HG03159 (cell line): ENCODE data around the gene CUL9.

Source experiments
- ATAC-seq: cut with Tn5 transposase; IDR thresholded peaks from one replicate; pipeline ENCODE4 v1.9.1; 2021; ENCODE audit warnings: mild to moderate bottlenecking, moderate library complexity; ENCODE audit not compliant: unreplicated experiment

CUL9 gene

DNA sequence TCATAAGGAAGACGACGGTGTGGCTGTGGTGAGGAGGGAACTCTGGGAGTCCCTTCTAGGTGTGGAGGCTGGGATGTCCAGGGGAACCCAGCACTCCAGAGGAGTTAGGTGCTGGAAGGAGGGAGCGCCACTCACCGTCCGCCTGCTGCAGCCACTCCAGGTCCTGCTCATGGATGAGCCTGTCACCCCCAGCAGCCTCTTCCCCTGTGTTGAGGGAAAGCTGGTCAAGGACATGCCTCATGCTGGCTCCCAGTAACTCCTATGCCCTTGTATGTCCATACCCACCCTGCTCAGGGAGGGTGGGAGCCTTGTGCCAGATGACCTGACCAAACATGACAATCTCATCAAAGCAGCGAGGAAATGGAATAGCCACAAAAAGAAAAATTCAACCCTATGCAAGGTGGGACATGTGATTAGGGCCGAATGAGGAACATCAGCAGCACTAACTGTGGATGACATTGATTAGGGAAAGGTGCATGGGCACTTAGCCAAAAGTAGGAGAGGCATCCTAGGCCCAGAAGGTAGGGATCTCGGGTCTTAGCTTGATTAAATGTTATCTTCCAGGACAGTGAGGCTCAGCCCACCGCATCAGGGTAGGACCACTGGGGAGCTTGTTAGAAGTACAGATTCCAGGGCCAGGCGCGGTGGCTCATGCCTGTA is 44.3 kb downstream of the CUL9 start:
- no peak for ATAC-seq

DNA sequence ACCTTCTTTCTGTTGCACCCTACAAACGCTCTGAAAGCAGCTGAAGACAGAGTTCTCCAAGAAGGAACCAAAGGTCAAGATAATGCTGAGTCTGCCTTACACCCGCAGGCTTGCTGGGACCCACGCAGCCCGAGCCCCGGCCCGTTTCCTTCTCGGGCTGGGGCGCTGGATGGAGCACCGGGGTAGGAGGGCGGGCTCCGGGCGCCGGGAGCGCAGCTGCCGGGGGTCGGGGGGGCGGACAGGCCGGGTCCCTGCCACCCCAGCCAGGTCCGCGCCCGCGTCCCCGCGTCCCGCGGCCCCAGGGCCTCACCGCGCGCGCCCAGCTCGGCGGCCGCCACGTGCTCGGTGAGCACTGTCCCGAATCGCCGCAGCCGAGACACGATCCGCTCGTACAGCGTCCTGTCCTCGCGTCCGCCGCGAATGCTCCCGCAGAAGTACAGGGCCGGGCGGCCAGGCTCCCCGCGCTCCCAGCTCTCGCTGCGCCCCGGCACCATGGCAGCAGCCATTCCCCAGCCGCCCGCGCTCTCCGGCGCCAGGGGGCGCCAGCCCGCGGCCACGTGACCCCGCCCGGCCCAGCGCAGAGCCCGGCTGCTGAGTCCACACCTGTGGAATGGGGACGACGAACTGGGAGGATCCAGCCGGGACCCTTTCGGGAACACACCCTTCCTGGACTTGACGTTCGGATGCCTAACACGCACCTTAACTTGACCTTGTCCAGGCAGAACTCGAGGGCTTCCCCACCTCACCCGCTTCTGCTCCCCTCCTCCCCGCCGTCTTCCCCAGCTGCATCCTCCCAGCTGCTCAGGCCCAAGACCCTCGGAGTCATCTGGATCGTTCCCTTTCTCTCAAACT is 47.2 kb downstream of the CUL9 start, which contains the start of gene DNPH1:
Gene DNPH1 (minus strand): TSS at position 531 of the 852 bp plus-strand sequence. CDS start 25 bp downstream, at position 506.
- ATAC-seq: peak; percentile 77

DNA sequence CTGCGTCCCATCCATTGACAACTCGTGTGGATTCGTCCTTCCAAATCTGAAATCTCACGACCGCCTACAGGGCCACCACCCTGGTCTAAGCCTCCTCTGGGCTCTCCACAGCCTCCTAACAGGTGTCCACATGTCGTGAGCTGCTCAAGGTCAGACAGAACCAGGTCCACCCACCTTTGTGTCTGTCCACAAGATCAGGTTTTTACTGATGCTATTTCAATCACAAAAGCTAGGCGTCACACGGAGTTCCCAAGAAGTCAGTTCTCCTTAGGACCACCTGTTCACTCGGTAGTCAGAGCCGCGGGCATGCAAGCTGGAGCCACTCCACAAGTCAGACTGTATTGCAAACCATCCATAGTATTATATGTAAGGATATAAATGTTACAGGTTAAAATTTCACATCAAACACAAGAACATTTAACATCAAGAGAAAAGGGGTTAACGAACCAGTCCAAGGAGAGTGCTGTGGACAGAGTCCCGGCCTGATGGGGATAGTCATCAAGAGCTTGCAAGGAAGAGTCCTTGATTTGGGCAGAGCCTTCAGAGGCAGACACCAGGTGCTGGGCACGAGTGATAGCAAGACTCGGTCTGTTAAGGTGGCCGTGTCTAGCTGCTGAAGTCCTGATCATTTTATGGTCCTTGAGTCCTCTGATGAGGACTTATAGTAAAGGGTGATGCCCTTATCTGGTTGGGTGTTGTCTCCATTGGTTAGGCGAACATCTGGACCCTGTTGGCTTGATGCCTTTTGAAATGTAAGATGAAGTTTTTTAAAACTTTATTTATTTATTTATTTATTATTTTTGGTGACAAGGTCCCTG is 48.0 kb downstream of the CUL9 start:
- ATAC-seq: no peak

DNA sequence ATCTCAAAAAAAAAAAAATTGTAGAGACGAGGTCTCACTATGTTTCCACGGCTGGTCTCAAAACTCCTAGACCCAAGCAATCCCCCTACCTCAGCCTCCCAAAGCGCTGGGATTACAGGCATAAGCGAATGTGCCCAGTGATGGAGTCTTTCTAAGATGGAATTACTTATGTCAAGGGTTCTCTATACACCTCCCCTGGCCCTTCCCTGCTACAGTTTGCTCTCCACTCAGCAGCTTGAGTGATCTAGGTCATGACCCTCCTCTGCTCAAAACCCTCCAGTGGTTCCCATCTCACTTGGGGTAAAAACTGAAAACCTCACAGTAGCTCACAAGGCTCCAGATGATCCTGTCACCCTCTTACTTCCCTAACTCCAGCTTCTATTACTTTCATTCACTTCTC is 49.1 kb downstream of the CUL9 start:
- ATAC-seq: no peak

DNA sequence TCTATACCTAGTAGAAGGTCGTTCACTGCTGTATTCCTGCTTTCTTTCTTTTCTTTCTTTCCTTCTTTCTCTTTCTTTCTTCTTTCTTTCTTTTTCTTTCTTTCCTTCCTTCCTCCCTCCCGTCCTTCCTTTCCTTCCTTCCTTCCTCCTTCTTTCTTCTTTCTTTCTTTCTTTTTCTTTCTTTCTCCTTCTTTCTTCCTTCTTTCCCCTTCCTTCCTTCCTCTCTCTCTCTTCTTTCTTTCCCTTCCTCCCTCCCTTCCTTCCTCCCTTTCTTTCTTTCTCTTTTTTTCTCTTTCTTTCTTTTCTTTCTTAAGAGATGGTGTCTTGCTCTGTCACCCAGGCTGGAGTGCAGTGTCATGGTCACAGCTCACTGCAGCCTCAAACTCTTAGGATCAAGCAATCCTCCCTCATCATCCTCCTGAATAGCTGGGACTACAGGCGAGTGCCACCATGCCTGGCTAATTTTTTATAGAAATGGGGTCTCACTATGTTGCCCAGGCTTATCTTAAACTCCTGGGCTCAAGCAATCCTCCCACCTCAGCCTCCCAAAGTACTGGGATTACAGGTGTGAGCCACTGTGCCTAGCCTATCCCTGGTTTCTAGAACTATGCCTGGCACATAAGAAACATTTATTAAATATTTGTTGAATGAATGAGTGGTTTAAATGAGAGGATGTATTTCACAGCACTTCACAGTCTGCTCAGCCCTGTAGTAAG is 49.9 kb downstream of the CUL9 start:
- no peak for ATAC-seq

DNA sequence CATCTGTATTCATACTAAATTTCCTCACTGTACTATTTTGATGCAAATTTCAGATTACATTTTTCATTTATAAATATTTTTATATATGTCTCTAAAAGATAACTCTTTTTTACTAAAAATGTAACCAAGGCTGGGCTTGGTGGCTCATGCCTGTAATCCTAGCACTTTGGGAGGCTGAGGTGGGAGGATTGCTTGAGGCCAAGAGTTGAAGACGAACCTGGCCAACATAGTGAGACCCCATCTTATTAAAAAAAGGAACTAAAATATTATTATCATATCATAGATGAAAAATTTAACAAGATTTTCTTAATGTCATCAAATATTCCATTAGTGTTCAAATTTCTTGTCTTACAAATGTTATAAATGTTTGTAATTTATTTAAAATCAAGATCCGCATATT is 53.8 kb downstream of the CUL9 start:
- no peak for ATAC-seq

DNA sequence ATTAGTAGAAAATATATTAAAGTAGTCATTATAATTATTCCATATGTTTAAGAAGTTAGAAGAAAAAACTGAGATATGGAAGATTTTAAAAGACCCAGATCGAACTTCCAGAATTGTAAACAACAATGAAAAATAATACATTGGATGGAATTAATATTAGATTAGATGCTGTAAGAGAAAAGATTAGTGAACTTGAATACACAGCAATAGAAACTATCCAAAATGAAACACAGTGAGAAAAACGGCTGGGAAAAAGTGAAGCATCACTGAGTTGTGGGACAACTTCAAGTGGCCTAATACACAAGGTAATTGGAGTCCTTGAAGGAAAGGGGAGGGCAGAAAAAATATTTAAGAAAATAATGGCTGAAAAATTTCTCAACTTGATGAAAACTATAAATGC is 57.1 kb downstream of the CUL9 start:
- no peak for ATAC-seq

DNA sequence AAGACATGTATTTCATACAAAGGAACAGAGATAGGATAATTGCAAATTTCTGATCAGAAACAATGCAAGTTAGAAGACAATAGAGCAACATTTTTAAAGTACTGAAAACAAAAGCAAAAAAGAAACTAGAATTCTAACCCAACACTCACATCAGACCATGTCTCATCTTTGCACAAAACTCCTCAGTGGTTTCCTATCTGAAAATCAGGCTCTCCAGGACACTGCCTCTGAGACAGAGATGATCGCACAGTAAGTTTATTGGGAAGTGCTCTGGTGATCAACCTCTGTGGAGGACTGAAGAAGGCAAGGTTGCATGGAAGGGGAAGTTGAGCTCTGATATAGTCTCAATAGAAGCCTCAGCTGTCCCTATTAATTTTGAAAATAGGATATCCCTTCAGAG is 59.0 kb downstream of the CUL9 start:
- ATAC-seq: no peak

DNA sequence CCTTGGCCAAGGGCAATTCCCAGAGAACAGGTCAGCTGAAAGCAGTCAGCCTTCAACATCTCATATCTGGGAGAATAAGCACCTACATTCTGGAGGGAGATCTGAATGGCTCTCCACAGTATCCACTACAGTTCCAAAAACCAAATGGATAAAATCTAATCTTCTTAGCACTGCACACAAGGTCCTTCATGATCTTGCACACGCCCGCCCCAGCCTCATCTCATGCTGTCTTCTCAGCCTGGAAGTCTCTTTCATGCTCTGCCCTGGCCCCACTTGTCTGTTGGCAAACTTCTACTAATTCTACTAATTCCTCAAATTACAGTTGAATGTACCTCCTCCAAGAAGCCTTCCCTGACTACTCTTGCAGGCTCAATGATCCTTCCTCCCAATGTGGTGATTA is 59.5 kb downstream of the CUL9 start:
- no peak for ATAC-seq

DNA sequence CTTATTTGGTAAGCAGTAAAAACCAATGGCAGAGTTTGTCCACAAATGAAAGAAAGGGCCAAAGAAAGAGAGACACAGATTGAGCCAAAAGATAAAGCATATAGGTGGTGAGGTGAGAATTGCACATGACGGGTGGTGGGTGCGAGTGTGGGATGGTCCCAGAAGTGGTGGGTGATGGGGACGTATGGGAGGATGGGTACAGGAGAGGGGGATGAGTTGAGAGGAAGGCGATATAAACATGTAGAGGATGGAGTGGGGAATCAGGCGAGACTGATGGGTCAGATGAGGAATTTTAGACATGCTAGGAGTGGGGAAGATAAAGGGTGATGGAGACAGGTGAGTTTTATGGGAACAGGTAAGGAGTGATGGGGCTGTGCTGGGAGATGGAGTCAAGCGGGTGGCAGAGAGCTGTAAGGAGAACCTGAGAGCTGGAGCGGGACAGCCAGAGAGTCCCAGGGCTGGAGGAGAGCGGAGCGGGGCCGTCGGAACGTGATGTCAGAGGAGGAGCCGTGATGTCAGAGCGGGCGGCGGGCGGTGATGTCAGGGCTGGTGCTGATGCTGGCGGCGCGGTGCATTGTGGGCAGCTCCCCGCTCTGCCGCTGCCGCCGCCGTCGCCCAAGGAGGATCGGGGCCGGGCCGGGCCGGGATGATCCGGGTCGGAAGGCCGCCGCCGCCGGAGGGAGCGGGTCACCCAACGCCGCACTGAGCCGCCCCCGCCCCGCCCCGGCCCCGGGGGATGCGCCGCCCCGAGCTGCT is 61.1 kb downstream of the CUL9 start, which contains the start of gene TTBK1:
Gene TTBK1 (plus strand): TSS at position 574 of the 756 bp plus-strand sequence. CDS start 3,180 bp downstream, outside the sequence.
- no peak for ATAC-seq

DNA sequence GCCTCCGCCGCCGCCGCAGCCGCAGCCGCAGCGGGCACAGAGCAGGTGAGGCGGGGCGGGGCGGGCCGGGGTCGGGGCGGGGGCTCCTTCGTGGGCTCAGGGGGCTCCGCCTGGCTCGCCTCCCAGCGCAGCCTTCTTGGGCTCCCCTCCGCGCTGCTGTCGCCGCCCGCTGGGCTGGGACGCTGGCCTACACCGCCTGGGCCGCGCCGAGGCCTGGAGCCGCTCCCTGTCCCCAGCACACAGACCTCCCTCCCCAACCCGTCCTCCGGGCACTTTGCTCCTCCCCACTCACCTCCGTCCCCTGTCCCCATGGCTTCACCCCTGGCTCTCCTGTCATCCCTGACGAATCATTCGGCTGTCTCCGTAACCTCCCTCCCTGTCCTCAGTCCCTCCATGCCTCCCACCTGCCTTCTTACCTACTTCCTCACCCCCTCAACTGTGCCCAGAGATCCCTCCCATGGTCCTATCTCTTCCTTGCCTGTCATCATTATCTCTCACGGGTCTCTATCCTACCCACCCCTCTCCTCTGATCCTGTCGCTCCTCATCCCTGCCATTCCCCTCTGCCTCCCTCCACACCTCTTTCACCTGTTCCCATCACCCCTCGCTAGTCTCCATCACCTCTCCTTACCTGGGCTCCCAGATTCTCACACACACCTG is 61.8 kb downstream of the CUL9 start:
- no peak for ATAC-seq

DNA sequence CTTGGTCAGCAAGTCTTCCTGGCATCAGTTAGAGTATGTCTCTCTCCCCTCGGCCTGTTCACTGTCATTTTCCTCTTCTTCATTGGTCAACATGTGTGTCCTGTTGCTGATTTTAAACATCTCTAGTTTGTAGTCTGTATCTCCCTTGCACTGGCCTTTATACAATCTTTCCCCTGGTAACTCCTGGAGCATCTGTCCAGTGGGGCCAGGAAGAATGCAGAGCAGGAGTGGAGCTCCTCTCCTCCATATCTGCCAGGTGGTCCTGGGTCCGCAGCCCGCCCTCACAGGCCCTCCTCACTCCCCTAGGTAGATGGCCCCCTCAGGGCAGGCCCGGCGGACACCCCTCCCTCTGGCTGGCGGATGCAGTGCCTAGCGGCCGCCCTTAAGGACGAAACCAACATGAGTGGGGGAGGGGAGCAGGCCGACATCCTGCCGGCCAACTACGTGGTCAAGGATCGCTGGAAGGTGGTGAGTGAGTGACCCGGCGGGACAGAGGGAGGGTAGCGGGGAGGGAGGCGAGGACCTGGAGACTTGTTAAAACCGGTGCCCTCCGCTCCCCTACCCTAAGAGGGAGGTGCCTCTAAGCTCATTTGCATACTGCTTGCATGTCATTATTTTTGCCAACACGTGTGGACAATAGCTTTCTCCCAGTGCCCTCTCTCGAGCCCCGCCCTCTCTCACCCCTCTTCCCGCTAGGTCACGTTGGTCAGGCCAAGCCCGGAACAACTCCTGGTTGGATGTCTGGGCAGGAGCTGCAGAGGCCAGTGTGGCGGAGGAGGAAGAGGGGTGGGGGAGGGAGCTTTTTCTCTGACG is 64.5 kb downstream of the CUL9 start:
- peak; percentile 34 for ATAC-seq

DNA sequence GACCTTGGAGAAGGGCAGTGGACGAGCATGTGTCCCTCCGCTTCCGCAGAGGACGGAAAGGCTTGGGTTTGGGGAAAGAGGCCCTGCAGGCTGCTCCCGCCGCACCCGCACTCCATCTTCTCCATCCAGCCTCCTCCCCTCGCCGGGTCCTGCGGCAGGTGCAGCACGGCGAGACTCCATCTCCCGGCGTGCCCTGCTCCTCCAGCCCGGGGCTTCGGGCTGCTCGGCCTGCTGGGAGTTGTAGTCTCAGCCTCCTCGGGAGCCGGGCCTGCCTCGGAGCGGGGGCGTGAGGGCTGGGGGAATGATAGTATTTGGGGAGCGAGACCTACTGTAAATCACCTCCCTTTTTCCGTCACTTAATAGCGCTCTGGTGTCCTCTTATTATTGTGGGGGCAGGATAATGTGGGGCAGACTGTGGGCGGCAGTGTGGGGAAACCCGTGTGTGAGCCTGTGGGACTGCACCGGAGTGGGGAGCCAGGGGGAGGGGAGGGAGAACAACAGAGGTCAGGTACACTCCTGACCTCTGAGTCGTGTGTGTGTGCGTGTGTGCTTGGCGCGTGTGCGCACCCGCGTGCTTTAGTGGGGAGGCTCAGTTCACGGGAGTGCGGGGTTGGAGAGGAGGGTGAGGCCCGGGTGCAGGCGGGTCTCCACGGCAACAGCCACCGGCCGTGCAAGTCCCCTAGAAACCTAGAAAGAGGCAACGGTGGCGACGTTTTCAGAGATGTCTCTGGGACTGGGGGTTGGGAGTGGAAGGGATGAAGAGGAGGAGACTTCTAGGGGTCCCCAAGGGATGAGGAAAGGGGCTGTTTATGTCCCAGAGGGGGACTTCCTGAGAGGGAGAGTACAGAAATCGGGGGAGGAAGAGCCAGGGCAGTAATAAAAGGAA is 65.4 kb downstream of the CUL9 start:
- peak; percentile 89 for ATAC-seq

DNA sequence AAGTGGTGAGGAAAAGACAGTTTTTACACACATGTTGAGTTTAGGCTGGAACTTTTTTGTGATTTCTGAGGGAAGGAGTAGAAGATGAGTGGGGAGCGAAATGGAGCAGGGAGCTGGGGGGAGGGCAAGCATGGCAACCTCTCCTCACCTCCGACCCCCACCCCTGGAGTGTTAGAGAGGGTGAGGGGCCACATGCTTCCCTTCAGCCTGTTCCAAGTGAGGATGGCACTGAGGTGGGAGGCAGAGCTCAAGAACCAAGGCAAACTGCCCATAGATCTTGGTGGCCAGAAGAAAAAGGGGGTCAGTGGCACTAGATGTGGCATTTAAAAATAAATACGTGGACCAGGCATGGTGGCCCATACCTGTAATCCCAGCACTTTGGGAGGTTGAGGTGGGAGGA is 66.1 kb downstream of the CUL9 start:
- no peak for ATAC-seq

DNA sequence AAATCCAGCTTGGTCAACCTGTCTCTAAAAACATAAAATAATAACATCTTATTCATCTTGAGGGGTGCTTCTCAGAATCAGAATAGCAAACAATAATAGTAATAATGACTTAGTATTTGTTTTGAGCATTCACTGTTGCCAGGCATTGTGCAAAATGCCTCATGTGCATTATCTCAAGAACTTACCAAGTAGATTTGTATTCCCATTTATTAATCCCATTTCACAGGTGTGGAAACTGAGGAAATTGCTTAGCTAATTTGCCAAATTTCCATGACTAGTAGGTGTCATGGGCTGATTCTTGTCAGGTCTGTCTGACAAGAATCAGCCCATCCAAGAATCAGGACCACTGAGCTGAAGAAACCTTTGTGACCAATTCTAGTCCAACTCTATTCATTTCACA is 66.8 kb downstream of the CUL9 start:
- ATAC-seq: no peak

DNA sequence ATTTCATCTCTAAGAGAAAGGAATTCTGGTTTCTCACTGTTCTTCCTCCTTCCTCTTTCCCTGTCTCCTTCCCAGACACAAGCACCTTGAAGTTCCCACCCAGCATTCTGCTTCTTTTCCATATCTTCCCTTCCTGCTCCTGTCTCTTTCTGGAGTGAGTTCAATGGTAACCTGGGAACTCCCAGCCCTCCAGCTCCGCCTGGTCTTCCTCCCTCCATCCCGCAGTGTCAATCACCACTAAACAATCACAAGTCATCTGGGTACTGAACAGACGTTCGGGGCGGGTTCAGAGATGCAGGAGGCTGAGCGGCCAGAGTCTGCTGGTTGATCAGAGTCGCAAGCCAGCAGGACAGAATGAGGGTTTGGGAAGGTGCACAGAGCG is 69.0 kb downstream of the CUL9 start:
- ATAC-seq: no peak

DNA sequence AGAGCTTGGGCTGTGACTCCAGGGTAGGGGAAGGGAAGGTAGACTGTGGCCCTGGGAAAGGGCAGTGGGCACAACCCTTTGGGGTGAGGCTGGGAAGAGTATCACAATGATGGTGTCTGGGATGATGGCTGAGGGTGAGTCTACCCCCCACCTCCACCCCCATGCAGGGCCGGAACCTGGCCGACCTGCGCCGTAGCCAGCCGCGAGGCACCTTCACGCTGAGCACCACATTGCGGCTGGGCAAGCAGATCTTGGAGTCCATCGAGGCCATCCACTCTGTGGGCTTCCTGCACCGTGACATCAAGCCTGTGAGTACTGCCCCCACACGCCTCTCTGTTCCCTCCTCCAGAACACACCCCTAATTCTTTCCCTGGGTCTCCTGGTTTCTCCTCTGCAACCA is 71.4 kb downstream of the CUL9 start:
- ATAC-seq: no peak
